Body of pancreas (tissue), 4 donors: ENCODE data around the gene SLC25A53.

Experiments used
- POLR2A ChIP-seq, 3 donors: fragments of 450-650 bp; IDR thresholded peaks; one replicate each; pipeline ENCODE4 v1.6.1; 2016; ENCODE audit warnings: antibody characterized with exemption in 3 of 3, mild to moderate bottlenecking in 2 of 3
- TF ChIP-seq, protein P1 (sequence below), 7 experiments: fragments of 450-650 bp in 4 of 7; fragments of 200-600 bp in 3 of 7; sonication (generic) in 3 of 7; IDR thresholded peaks; one replicate each; pipeline ENCODE4 v1.5.1; 2016 to 2019; ENCODE audit warnings: antibody characterized with exemption in 7 of 7

DNA sequence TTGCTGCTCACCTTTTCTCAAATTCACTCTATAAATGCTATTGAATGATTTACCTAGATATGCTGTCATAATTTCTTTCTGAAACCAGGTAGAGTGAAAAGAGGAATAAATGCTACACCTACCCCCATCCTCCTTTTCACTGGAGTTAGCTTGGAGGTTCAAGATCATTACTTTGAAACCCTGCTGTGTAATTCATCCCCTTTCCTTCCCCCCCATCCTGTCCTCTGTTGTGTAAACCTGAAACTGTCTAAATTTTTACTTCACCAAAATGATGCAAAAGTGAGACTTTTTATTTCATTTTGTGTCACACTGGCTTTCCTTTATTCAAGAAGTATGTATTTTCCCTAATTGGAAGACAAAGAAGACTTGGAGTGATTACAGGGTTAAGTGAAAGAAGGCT is 39.0 kb downstream of the SLC25A53 start:
- TF ChIP-seq, protein P1, sequence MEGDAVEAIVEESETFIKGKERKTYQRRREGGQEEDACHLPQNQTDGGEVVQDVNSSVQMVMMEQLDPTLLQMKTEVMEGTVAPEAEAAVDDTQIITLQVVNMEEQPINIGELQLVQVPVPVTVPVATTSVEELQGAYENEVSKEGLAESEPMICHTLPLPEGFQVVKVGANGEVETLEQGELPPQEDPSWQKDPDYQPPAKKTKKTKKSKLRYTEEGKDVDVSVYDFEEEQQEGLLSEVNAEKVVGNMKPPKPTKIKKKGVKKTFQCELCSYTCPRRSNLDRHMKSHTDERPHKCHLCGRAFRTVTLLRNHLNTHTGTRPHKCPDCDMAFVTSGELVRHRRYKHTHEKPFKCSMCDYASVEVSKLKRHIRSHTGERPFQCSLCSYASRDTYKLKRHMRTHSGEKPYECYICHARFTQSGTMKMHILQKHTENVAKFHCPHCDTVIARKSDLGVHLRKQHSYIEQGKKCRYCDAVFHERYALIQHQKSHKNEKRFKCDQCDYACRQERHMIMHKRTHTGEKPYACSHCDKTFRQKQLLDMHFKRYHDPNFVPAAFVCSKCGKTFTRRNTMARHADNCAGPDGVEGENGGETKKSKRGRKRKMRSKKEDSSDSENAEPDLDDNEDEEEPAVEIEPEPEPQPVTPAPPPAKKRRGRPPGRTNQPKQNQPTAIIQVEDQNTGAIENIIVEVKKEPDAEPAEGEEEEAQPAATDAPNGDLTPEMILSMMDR (IDR thresholded peaks at IDR 0.05) = no peak
- no peak for TF ChIP-seq POLR2A (IDR thresholded peaks at IDR 0.05)
